K562 (cell line): ENCODE data around the gene ATXN2L. TPM values are rescaled to one million over a fixed set of nuclear protein-coding genes. Genes with fewer than 3 reads are reported as not detected.

ENCODE experiments used
- ATAC-seq: fragments of 200-7000 bp; cut with Tn5 transposase; 3 replicates; pipeline ENCODE4 v1.9.1; 2020; ENCODE audit warnings: moderate library complexity
- BruUV-seq: library from RNA; stranded (reverse); fragments of 400-500 nt; replicated peaks from 2 replicates; lab custom pipeline; 2021; lab: Mats Ljungman, UMichigan
- CTCF ChIA-PET: fragments of 300-600 bp; formaldehyde crosslinking; extraction: SDS; loops from one replicate; lab custom pipeline; 2021; ENCODE audit warnings: low intra/inter-chr PET ratio; lab: Yijun Ruan, JAX
- POLR2A ChIA-PET: fragments of 300-600, 350-650 bp; sonication (Branson Sonifier 250); formaldehyde crosslinking; extraction: SDS; loops from one replicate; lab custom pipeline; 2021; ENCODE audit warnings: antibody characterized with exemption, inconsistent platforms; lab: Yijun Ruan, JAX
- DNase-seq, 4 experiments: peaks; one replicate each; pipeline versions ENCODE4 v3.0.0 to v3.0.0-alpha.2; 2011 to 2018; ENCODE audit warnings: low spot score in 3 of 4, mixed read lengths in 3 of 4; ENCODE audit errors: extremely low read depth in 1 of 4
- FAIRE-seq: peaks from 2 replicates; lab custom pipeline; 2011; peaks lifted over from hg19 to GRCh38; lab: Jason Lieb, UNC
- H2AFZ ChIP-seq: 2 replicates; pipeline ENCODE4 v1.6.0; 2011; ENCODE audit warnings: low read depth, low read length, control low read depth, inconsistent platforms
- H3K27ac ChIP-seq: fragments of 200-600 bp; 3 replicates; pipeline ENCODE4 v1.8.0; 2011; ENCODE audit warnings: low read depth, mild to moderate bottlenecking, control low read depth, inconsistent platforms, low read length, moderate library complexity, mixed read lengths; ENCODE audit errors: extremely low read depth
- H3K27me3 ChIP-seq, 2 experiments: fragments of 300-600 bp in 1 of 2; 2 replicates in 1 of 2; 3 replicates in 1 of 2; pipeline versions ENCODE4 v1.6.0 to v1.8.0; 2011; ENCODE audit warnings: inconsistent platforms in 2 of 2, low read length in 2 of 2, mild to moderate bottlenecking in 1 of 2, mixed read lengths in 1 of 2, moderate library complexity in 1 of 2; ENCODE audit not compliant: control insufficient read depth in 2 of 2, insufficient read depth in 2 of 2
- H3K36me3 ChIP-seq: fragments of 300-600 bp; 3 replicates; pipeline ENCODE4 v1.8.0; 2011; ENCODE audit warnings: mild to moderate bottlenecking, low read length, inconsistent platforms; ENCODE audit not compliant: control insufficient read depth, insufficient read depth
- H3K4me1 ChIP-seq, 2 experiments: fragments of 200-600 bp in 1 of 2; replicated peaks in 1 of 2; 2 replicates in 1 of 2; 3 replicates in 1 of 2; pipeline versions ENCODE4 v1.5.1 to v1.8.0; 2011; ENCODE audit warnings: inconsistent platforms in 2 of 2, low read length in 2 of 2, mild to moderate bottlenecking in 1 of 2, mixed read lengths in 1 of 2, moderate library complexity in 1 of 2; ENCODE audit not compliant: control insufficient read depth in 2 of 2, insufficient read depth in 2 of 2
- H3K4me2 ChIP-seq: 2 replicates; pipeline ENCODE4 v1.6.1; 2011; ENCODE audit warnings: low read length, control low read depth, inconsistent platforms, mixed read lengths; ENCODE audit not compliant: insufficient read depth
- H3K4me3 ChIP-seq: fragments of 200-600 bp; sonication (generic), shearing (Covaris generic); 2 replicates; pipeline ENCODE4 v1.5.1; 2016; ENCODE audit warnings: control low read depth, inconsistent platforms
- H3K79me2 ChIP-seq: fragments of 200-600 bp; 3 replicates; pipeline ENCODE4 v1.8.0; 2011; ENCODE audit warnings: low read length, inconsistent platforms; ENCODE audit not compliant: control insufficient read depth, insufficient read depth
- H3K9ac ChIP-seq, 2 experiments: 2 replicates each; pipeline versions ENCODE4 v1.6.0 to v1.6.1; 2011; ENCODE audit warnings: low read depth in 2 of 2, low read length in 2 of 2, control low read depth in 1 of 2, inconsistent platforms in 1 of 2, mild to moderate bottlenecking in 1 of 2, mixed read lengths in 1 of 2; ENCODE audit not compliant: insufficient read depth in 1 of 2
- H3K9me1 ChIP-seq: one replicate; pipeline ENCODE4 v1.6.0; 2011; ENCODE audit warnings: inconsistent platforms, mild to moderate bottlenecking, low read length, moderate library complexity; ENCODE audit not compliant: control insufficient read depth, insufficient read depth
- H3K9me3 ChIP-seq: replicated peaks from 2 replicates; pipeline ENCODE4 v1.5.1; 2011; ENCODE audit warnings: low read depth, low read length, inconsistent platforms; ENCODE audit not compliant: control insufficient read depth, insufficient read depth
- H4K20me1 ChIP-seq: replicated peaks from 2 replicates; pipeline ENCODE4 v1.6.1; 2011; ENCODE audit warnings: low read length, inconsistent platforms, mixed read lengths; ENCODE audit not compliant: control insufficient read depth, insufficient read depth
- CEBPG ChIP-seq, 3 experiments: fragments of 200-800 bp in 1 of 3; sonication (Bioruptor generic) in 1 of 3; sonication (generic) in 1 of 3; formaldehyde crosslinking in 1 of 3; IDR thresholded peaks in 2 of 3; conservative IDR thresholded peaks in 1 of 3; 2 replicates each; pipeline versions ENCODE4 v1.6.1 to v1.8.0; 2016 to 2022; ENCODE audit warnings: missing compliant biosample characterization in 2 of 3, missing genetic modification characterization in 2 of 3, mild to moderate bottlenecking in 1 of 3, missing genetic modification reagents in 1 of 3
- MEIS2 ChIP-seq: fragments of 450-650 bp; IDR thresholded peaks from 2 replicates; pipeline ENCODE4 v1.6.1; 2014; ENCODE audit warnings: mild to moderate bottlenecking; ENCODE audit not compliant: partially characterized antibody
- MYC ChIP-seq, 2 experiments: fragments of 250-450 bp in 1 of 2; sonication (Bioruptor Pico) in 1 of 2; IDR thresholded peaks; 2 replicates each; pipeline versions ENCODE4 v1.5.1 to v1.6.1; 2012 to 2021; ENCODE audit warnings: low read depth in 2 of 2, borderline replicate concordance in 1 of 2, improper control_type of control experiment in 1 of 2, low read length in 1 of 2, mild to moderate bottlenecking in 1 of 2, moderate library complexity in 1 of 2
- SMAD3 ChIP-seq: fragments of 450-650 bp; formaldehyde crosslinking; conservative IDR thresholded peaks from 2 replicates; pipeline ENCODE4 v1.4.0; 2020; ENCODE audit warnings: mild to moderate bottlenecking
- SOX6 ChIP-seq: fragments of 450-650 bp; IDR thresholded peaks from 2 replicates; pipeline ENCODE4 v1.6.1; 2014; ENCODE audit warnings: mild to moderate bottlenecking
- WGBS: fragments of 100-300 bp; shearing (Covaris generic); methylation state at CpG from one replicate; pipeline ENCODE4 v1.1.6; 2016; ENCODE audit warnings: low coverage, mixed read lengths; ENCODE audit not compliant: insufficient coverage; ENCODE audit errors: missing lambda C conversion rate; 5-methylcytosine and 5-hydroxymethylcytosine counted together
- in situ Hi-C: fragments of 300-500 bp; cut with MboI; formaldehyde crosslinking; loops from 4 replicates; pipeline ENCODE4 v1.15.0; 2018; ENCODE audit warnings: inconsistent platforms, mixed read lengths
- intact Hi-C: fragments of 100-400 bp; cut with micrococcal nuclease; formaldehyde crosslinking; loops from 2 replicates; pipeline ENCODE4 v1.14.2; 2022
- polyA plus RNA-seq, 8 experiments: library from polyadenylated mRNA; depleted of rRNA in 4 of 8; stranded (reverse) in 5 of 8; unstranded in 3 of 8; fragments of >200 nt; fragmentation: Nextera tagmentation in 2 of 8; fragmentation: Illumina TruSeq in 1 of 8; extraction: Ambion mirVana in 2 of 8; extraction: Trizol in 1 of 8; gene quantifications; 2 replicates each; pipeline versions ENCODE4 v1.2.1 to v1.2.3, GENCODE V29; 2011 to 2014; ENCODE audit warnings: inconsistent platforms in 1 of 8, missing spikeins in 1 of 8
- total RNA-seq, 7 experiments: library from RNA; depleted of rRNA in 6 of 7; stranded (reverse); fragments of >200 nt in 6 of 7; fragmentation: Illumina TruSeq in 2 of 7; extraction: Trizol in 2 of 7; gene quantifications; 2 replicates each; pipeline versions ENCODE4 v1.2.1 to v1.2.3, GENCODE V29; 2011 to 2021; ENCODE audit warnings: low replicate concordance in 1 of 7
- TF ChIP-seq, protein P1 (sequence below): sonication (generic); formaldehyde crosslinking; IDR thresholded peaks from 2 replicates; pipeline ENCODE4 v1.8.0; 2022; ENCODE audit warnings: missing genetic modification reagents, mild to moderate bottlenecking, borderline replicate concordance

The ATXN2L gene
- total and polyA plus RNA-seq, 9 of the 15 experiments (the other 6 are each of a cell fraction or from before 2014, with no cell fraction given): 3.8 to 280 (median 37.2) TPM

DNA sequence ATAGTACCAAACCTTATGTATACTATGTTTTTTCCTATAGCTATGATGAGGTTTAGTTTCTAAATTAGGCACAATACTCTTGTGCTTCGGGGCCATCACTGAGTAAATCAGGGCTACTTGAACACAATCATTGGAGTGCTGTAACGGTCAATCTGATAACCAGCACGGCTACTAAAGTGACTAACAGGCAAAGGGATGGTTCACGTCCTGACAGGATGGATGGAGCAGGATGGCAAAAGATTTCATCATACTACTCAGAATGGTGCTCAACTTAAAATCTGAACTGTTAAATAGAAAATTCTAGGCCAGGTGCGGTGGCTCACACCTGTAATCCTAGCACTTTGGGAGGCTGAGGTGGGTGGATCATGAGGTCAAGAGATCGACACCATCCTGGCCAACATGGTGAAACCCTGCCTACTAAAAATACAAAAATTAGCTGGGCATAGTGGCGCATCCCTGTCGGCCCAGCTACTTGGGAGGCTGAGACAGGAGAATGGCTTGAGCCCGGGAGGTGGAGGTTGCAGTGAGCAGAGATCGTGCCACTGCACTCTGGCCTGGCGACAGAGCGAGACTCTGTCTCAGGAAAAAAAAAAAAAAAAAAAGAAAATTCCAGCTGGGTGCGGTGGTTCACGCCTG is 16.3 kb downstream of the ATXN2L start:
- no TSS peak for BruUV-seq
- no peak overlapping the region for H3K4me3 ChIP-seq
- H3K4me1 ChIP-seq: peaks cover 0 to 25% of the 10 kb centered on the region in 2 experiments; a peak in 2 of 5 replicates
- H3K4me2 ChIP-seq: no peak overlapping the region
- in situ Hi-C loops (no loop called here), intact Hi-C loops (no loop called here)
- ChIA-PET POLR2A (interaction anchor here (0.6 to 5.9 kb wide), 7 partner anchors 7 to 106 kb away, joined by 3 to 72 read pairs (median 4); no protein-coding TSS in a partner anchor), CTCF (no interaction called here)
- no peak overlapping the region for H2AFZ ChIP-seq
- H3K9me3 ChIP-seq: no peaks in the 10 kb centered on the region
- no peaks in the 10 kb centered on the region for H3K27me3 ChIP-seq
- ATAC-seq: peak; percentile 25
- no peak overlapping the region; the same call in 2 of the 3 replicates for H3K27ac ChIP-seq
- no peaks in the 10 kb centered on the region for H3K9me1 ChIP-seq
- peaks cover 3% of the 10 kb centered on the region; the same call in 1 of the 2 replicates for H4K20me1 ChIP-seq
- 63% methylated on average over 11 of the region's 14 CpGs for WGBS
- H3K79me2 ChIP-seq: peaks cover 3% of the 10 kb centered on the region; the same call in 1 of the 3 replicates
- peak; percentile 42 for FAIRE-seq
- H3K36me3 ChIP-seq: peaks cover 71% of the 10 kb centered on the region
- no peak overlapping the region for H3K9ac ChIP-seq
- peak in 1 of 4 experiments; percentile 23 for DNase-seq
- TF ChIP-seq SMAD3 (no peak), SOX6 (peak; percentile 30; the same call in 1 of the 2 replicates), CEBPG (CRISPR knock-in tag; IDR thresholded peaks at IDR 0.05) (peak; percentile 82), CEBPG (tag; conservative IDR thresholded peaks at IDR 0.05 in 1 of 2, IDR thresholded peaks at IDR 0.05 in 1 of 2) (peak; percentile 18 to 96; a peak in 2 of 4 replicates), MYC (IDR thresholded peaks at IDR 0.05; ENCODE audit: low read depth, low read length) (0 out of 2 replicates have a peak, but pooled peaks have one; percentile 28), MYC (CRISPR knock-in tag; IDR thresholded peaks at IDR 0.05; ENCODE audit: borderline replicate concordance, low read depth) (no peak), MEIS2 (peak; percentile 49)
- TF ChIP-seq, protein P1, sequence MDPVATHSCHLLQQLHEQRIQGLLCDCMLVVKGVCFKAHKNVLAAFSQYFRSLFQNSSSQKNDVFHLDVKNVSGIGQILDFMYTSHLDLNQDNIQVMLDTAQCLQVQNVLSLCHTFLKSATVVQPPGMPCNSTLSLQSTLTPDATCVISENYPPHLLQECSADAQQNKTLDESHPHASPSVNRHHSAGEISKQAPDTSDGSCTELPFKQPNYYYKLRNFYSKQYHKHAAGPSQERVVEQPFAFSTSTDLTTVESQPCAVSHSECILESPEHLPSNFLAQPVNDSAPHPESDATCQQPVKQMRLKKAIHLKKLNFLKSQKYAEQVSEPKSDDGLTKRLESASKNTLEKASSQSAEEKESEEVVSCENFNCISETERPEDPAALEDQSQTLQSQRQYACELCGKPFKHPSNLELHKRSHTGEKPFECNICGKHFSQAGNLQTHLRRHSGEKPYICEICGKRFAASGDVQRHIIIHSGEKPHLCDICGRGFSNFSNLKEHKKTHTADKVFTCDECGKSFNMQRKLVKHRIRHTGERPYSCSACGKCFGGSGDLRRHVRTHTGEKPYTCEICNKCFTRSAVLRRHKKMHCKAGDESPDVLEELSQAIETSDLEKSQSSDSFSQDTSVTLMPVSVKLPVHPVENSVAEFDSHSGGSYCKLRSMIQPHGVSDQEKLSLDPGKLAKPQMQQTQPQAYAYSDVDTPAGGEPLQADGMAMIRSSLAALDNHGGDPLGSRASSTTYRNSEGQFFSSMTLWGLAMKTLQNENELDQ: no peak
